ENCODE measurements around the gene RANBP17.

DNA sequence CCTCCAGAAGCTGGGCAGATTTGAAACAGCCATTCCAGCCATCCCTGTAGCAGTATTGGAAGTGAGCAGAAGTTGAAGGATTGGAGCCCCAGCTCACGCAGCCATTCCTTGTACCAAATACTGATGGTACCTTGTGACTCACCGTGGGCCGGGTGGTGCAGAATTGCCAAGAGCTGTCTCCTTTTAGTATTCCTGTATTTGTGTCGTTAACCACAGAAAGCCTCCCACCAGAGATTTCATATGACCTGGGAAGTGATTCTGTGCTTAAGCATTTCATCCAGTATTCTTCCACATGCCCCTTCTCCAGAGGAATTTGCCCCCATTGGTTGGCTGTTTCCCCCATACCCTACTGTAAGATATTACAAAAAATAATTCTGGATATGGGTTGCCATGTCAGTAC, 429.6 kb downstream of the RANBP17 start:
- TF ChIP-seq EZH2 (IDR thresholded peaks at IDR 0.05; ENCODE audit: insufficient read depth, poor library complexity, severe bottlenecking), result no peak
- no peak for TF ChIP-seq EZH2phosphoT487 (IDR thresholded peaks at IDR 0.05; ENCODE audit: insufficient read depth, low read depth)
